Measurements from ENCODE around the gene MEIS2.

GRCh38 chr15:36912311-36912712 is 188.0 kb downstream of the MEIS2 start:
- TF ChIP-seq CTCF (IDR thresholded peaks at IDR 0.05) (no peak), POLR2A (IDR thresholded peaks at IDR 0.05) (no peak), POLR2AphosphoS5 (IDR thresholded peaks at IDR 0.05) (no peak), EP300 (IDR thresholded peaks at IDR 0.05) (no peak)

Measured in stomach (tissue), 4 donors.